Measurements from ENCODE around the gene RAB11B. TPM values are rescaled to one million over a fixed set of nuclear protein-coding genes. Genes with fewer than 3 reads are reported as not detected.
"Not testable (repeated sequence)": the region's sequence is repeated elsewhere in the genome, so short reads cannot be mapped to it uniquely, and the experiment has no call there.

Gene RAB11B
- 10 to 100 TPM; 16.7 to 72.4 (median 43.7) TPM for total RNA-seq

GRCh38 chr19:8389891-8390616, at the start of gene RAB11B:
TSS of gene RAB11B (plus strand) at chr19:8390360. CDS start at chr19:8390417, 57 bp downstream.
- ATAC-seq (replicated peaks in 6 of 8): peak; percentile 90 to 95 (median 94)
- H3K4me1 ChIP-seq (replicated peaks in 1 of 2): peaks cover 11 to 18% of the 10 kb centered on the region in 2 donors
- in situ Hi-C loops (cut with MboI; ENCODE audit: low pct_unique_long_range_greater_than_20kb in 2 of 9, low sequenced_read_pairs in 9 of 9, unreplicated experiment in 9 of 9): no loop called here

GRCh38 chr19:8341504-8341903, 48.7 kb upstream of the RAB11B start:
- H3K4me1 ChIP-seq (replicated peaks in 1 of 2); H3K27ac ChIP-seq; ATAC-seq (replicated peaks in 6 of 8); in situ Hi-C loops (cut with MboI; ENCODE audit: low pct_unique_long_range_greater_than_20kb in 2 of 9, low sequenced_read_pairs in 9 of 9, unreplicated experiment in 9 of 9); H3K4me3 ChIP-seq: not testable (repeated sequence)
- 87 to 100% (median 95%) methylated on average over 1 to 4 of the region's 4 CpGs; no CpG with 5 or more reads in 6 of the 10 experiments for WGBS, 10 experiments

More at GRCh38 chr19:8389891-8390616, at the start of gene RAB11B:
- H3K27ac ChIP-seq: peak within 1 kb of the TSS; percentile 99 to 100
- H3K4me3 ChIP-seq: peak within 1 kb of the TSS; percentile 92 to 100 (median 99)
- WGBS, 10 experiments: 0% methylated on average over 9 to 15 of the region's 70 CpGs; no CpG with 5 or more reads in 6 of the 10 experiments

- Histone ChIP-seq H3K27ac (no peak overlapping the region), H3K4me1 (replicated peaks in 1 of 2) (no peaks in the 10 kb centered on the region), H3K4me3 (no peak overlapping the region)
- ATAC-seq (replicated peaks in 6 of 8): no peak
- WGBS, 10 experiments: 27 to 65% methylated on average over 3 to 6 of the region's 14 CpGs; no CpG with 5 or more reads in 8 of the 10 experiments
- in situ Hi-C loops (cut with MboI; ENCODE audit: low pct_unique_long_range_greater_than_20kb in 2 of 9, low sequenced_read_pairs in 9 of 9, unreplicated experiment in 9 of 9): no loop called here
These were observed 47.9 kb upstream of the RAB11B start for GRCh38 chr19:8342316-8342683.

DNA sequence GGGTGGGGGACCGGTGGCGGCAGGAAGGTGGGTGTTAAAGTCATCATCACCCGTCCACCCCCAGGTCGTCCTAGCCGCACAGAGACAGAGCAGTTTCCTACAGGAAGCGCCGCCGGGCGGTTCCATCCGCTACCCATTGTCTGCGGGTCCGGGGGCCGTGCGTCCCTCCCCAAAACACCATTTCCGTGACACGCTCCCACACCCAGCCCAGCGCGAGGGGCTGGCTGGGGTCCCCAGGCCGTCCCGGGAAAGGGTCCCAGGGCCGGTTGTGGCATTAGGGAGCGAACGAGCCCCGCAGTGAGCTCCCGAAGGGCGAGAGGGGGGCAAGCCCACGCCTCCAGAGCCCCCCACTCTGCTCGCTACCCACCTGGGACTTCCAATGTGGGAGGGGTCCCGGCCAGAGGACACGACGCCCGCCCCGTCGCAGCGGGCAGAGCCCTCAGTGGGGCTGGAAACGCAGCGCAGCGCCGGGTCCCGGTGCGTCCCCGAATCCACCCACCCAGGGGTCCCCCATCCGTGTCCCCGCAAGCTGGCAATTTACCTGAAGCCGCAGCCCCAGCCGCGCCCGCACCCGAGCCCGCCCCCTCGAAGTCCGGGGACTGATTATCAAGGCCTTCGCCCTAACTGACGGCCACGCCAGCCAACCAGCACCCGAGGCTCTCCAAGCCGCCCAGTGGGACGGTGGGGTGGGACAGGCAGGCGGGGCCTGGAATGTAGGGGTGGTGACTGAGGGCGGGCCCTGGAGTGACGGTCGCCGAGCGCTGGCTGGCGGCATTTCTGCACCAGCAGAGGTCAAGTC, 47.3 kb upstream of the RAB11B start, which contains the start of gene KANK3:
TSS of gene KANK3 (minus strand) at position 579 of the 799 bp plus-strand sequence. CDS start 5,434 bp downstream, outside the sequence.
- peak; percentile 97 to 100 (median 100) for ATAC-seq (replicated peaks in 6 of 8)
- in situ Hi-C loops (cut with MboI; ENCODE audit: low pct_unique_long_range_greater_than_20kb in 2 of 9, low sequenced_read_pairs in 9 of 9, unreplicated experiment in 9 of 9): no loop called here
- Histone ChIP-seq H3K27ac (no peak within 1 kb of the TSS), H3K4me3 (peak within 1 kb of the TSS in 4 of 5 donors; percentile 4 to 31 (median 24)), H3K4me1 (replicated peaks in 1 of 2) (no peaks in the 10 kb centered on the region)
- 0 to 10% (median 3%) methylated on average over 2 to 12 of the region's 65 CpGs; no CpG with 5 or more reads in 7 of the 10 experiments for WGBS, 10 experiments

- H3K4me3 ChIP-seq: no peak overlapping the region
- H3K27ac ChIP-seq: no peak overlapping the region
- ATAC-seq (replicated peaks in 6 of 8): no peak
- in situ Hi-C loops (cut with MboI; ENCODE audit: low pct_unique_long_range_greater_than_20kb in 2 of 9, low sequenced_read_pairs in 9 of 9, unreplicated experiment in 9 of 9): no loop called here
- 40 to 94% (median 58%) methylated on average over 2 to 5 of the region's 11 CpGs; no CpG with 5 or more reads in 4 of the 10 experiments for WGBS, 10 experiments
- H3K4me1 ChIP-seq (replicated peaks in 1 of 2): no peaks in the 10 kb centered on the region
These were observed 46.7 kb upstream of the RAB11B start for GRCh38 chr19:8343483-8343844.

DNA sequence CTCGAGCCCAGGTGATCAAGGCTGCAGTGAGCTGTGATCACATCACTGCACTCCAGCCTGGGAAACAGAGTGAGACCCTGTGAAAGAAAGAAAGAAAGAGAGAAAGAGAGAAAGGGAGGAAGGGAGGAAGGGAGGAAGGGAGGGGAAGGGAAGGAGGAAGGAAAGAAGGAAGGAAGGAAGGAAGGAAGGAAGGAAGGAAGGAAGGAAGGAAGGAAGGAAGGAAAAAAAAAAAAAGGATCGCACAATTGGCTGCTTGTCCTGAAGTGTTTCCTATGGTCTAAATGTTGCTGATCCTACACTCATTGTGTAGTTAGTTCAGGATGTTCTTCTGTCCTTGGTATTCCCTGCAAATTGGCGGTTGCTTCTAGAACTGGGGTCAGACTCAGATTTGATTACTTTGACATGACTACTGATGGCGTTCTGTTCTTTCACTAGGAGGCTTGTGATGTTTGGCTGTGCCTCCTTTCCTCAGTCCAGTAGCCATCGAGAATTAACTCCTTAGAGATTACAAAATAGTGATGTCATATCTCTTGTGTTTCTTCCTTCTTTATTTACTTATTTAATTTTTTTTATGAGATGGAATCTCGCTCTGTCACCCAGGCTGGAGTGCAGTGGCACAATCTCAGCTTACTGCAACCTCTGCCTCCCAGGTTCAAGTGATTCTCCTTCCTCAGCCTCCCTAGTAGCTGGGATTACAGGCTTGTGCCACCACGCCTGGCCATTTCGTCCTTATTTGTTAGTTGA, 40.4 kb upstream of the RAB11B start:
- not testable (repeated sequence) for H3K4me3 ChIP-seq; ATAC-seq (replicated peaks in 6 of 8); H3K27ac ChIP-seq; H3K4me1 ChIP-seq (replicated peaks in 1 of 2)
- 33 to 100% (median 71%) methylated on average over 1 to 7 of the region's 8 CpGs; no CpG with 5 or more reads in 1 of the 10 experiments for WGBS, 10 experiments
- in situ Hi-C loops (cut with MboI; ENCODE audit: low pct_unique_long_range_greater_than_20kb in 2 of 9, low sequenced_read_pairs in 9 of 9, unreplicated experiment in 9 of 9): loop anchor here in 1 of 9 experiments (10.0 kb wide), 1 partner anchor 155 kb away; the partner anchor contains the start of gene PRAM1

DNA sequence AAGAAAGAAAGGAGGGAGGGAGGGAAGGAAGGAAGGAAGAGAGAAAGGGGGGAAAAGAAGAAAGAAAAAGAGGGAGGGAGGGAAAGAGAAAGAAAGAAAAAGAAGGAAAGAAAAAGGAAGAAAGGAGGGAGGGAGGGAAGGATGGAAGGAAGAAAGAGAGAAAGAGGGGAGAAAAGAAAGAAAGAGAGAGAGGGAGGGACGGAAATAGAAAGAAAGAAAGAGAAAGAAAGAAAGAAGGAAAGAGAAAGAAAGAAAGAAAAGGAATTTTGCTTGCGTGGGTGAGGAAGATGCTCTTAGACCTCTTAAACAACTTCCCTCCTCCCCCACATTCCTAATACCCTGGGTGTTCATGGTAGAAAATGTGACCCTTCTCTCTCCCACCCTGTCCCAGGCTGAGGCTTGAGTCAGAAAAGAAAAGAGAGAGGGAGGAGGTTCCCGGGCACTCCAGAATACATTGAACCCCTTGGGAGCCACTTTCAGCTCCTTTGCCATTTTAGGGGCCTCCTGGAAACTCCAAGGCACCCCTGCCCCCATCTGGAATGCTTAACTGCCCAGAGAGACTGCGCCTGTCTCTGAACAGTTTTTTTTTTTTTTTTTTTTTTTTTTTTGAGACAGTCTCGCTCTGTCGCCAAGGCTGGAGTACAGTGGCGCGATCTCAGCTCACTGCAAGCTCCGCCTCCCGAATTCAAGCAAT, 37.9 kb upstream of the RAB11B start:
- peak in 6 of 8 experiments; percentile 16 to 79 (median 58) for ATAC-seq (replicated peaks in 6 of 8)
- no peak overlapping the region for H3K27ac ChIP-seq
- in situ Hi-C loops (cut with MboI; ENCODE audit: low pct_unique_long_range_greater_than_20kb in 2 of 9, low sequenced_read_pairs in 9 of 9, unreplicated experiment in 9 of 9): loop anchor here in 1 of 9 experiments (10.0 kb wide), 1 partner anchor 153 kb away; the partner anchor contains the start of gene PRAM1
- no peak overlapping the region for H3K4me3 ChIP-seq
- 0 to 60% (median 9%) methylated on average over 1 to 10 of the region's 10 CpGs for WGBS, 10 experiments
- H3K4me1 ChIP-seq (replicated peaks in 1 of 2): peaks cover 0 to 8% of the 10 kb centered on the region in 2 donors

DNA sequence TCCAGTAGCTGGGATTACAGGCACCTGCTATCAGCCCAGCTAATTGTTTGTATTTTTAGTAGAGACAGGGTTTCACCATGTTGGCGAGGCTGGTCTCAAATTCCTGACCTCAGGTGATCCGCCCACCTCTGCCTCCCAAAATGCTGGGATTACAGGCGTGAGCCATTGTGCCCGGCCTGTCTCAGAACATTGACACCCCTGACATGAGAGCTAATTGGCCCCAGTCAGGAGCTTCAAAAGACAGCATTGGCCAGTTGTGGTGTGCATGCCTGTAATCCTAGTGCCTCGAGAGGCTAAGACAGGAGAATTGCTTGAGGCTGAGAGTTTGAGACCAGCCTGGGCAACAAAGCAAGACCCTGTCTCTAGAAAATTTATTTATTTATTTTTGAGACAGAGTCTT, 37.3 kb upstream of the RAB11B start:
- in situ Hi-C loops (cut with MboI; ENCODE audit: low pct_unique_long_range_greater_than_20kb in 2 of 9, low sequenced_read_pairs in 9 of 9, unreplicated experiment in 9 of 9): loop anchor here in 1 of 9 experiments (10.0 kb wide), 1 partner anchor 152 kb away; the partner anchor contains the start of gene PRAM1
- H3K4me1 ChIP-seq (replicated peaks in 1 of 2); H3K27ac ChIP-seq; H3K4me3 ChIP-seq: not testable (repeated sequence)
- ATAC-seq (replicated peaks in 6 of 8): peak in 3 of 8 experiments; percentile 7 to 44 (median 37)
- WGBS, 10 experiments: 33% methylated on average over 1 of the region's 5 CpGs; no CpG with 5 or more reads in 9 of the 10 experiments

DNA sequence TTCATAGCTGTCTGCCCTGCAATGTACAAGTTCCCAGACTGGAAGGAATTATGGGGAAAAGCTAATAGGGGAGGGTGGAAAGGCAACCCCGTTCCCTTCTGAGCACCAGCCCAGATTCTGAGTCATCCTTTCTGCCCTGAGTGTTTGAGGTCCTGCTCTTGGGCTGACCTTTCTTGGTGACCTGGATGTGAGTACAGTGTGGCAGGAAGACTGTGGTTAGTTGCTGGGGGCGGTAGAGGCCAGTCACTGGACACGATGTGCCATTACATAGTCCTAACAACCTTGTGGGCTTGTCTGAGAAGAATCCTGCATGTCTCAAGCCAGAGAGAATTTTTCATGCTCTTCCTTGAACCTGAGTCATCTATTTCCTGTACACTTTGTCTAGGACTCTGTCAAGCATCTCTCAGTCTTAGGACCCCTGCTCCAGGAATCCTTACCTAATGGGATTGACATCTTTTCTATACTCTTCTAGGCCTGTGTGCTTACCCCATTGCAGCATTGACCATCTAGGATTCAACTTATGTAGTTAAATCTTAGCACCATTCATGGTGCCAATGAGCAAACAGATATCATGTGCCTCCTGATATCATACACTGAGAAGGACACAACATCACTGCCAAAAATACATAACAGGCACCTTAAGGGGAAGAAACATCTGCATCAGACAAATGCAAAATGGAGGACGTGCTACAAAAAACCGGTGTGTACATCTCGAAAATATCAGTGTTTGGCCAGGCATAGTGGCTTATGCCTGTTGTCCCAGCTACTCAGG, 34.3 kb upstream of the RAB11B start:
- H3K27ac ChIP-seq: no peak overlapping the region
- in situ Hi-C loops (cut with MboI; ENCODE audit: low pct_unique_long_range_greater_than_20kb in 2 of 9, low sequenced_read_pairs in 9 of 9, unreplicated experiment in 9 of 9): loop anchor here in 1 of 9 experiments (10.0 kb wide), 1 partner anchor 149 kb away; the partner anchor contains the start of gene PRAM1
- ATAC-seq (replicated peaks in 6 of 8): peak in 5 of 8 experiments; percentile 20 to 68 (median 49)
- 44 to 81% (median 69%) methylated on average over 1 to 5 of the region's 6 CpGs; no CpG with 5 or more reads in 2 of the 10 experiments for WGBS, 10 experiments
- H3K4me3 ChIP-seq: no peak overlapping the region
- H3K4me1 ChIP-seq (replicated peaks in 1 of 2): peaks cover 0 to 8% of the 10 kb centered on the region in 2 donors

- Histone ChIP-seq H3K27ac (no peak overlapping the region), H3K4me1 (replicated peaks in 1 of 2) (peaks cover 0 to 8% of the 10 kb centered on the region in 2 donors), H3K4me3 (no peak overlapping the region)
- in situ Hi-C loops (cut with MboI; ENCODE audit: low pct_unique_long_range_greater_than_20kb in 2 of 9, low sequenced_read_pairs in 9 of 9, unreplicated experiment in 9 of 9): loop anchor here in 1 of 9 experiments (10.0 kb wide), 1 partner anchor 148 kb away; the partner anchor contains the start of gene PRAM1
- WGBS, 10 experiments: 38 to 95% (median 82%) methylated on average over 1 to 4 of the region's 4 CpGs; no CpG with 5 or more reads in 1 of the 10 experiments
- ATAC-seq (replicated peaks in 6 of 8): no peak
These were observed 33.1 kb upstream of the RAB11B start for GRCh38 chr19:8357007-8357521.

- no peak for ATAC-seq (replicated peaks in 6 of 8)
- Histone ChIP-seq H3K27ac (no peak overlapping the region), H3K4me1 (replicated peaks in 1 of 2) (peaks cover 0 to under 1% of the 10 kb centered on the region in 2 donors), H3K4me3 (no peak overlapping the region)
- WGBS, 10 experiments: 17 to 88% (median 77%) methylated on average over 1 to 6 of the region's 6 CpGs; no CpG with 5 or more reads in 2 of the 10 experiments
- in situ Hi-C loops (cut with MboI; ENCODE audit: low pct_unique_long_range_greater_than_20kb in 2 of 9, low sequenced_read_pairs in 9 of 9, unreplicated experiment in 9 of 9): loop anchor here in 1 of 9 experiments (10.0 kb wide), 1 partner anchor 146 kb away; the partner anchor contains the start of gene PRAM1
These were observed 31.2 kb upstream of the RAB11B start for GRCh38 chr19:8358948-8359347.
